ENCODE data around the gene RHBDF1. TPM values are rescaled to one million over a fixed set of nuclear protein-coding genes. Genes with fewer than 3 reads are reported as not detected.

Gene RHBDF1
- total RNA-seq, 1 experiment from 2014 or later = 60.8 TPM

GRCh38 chr16:53346-54236 lies 18.8 kb downstream of the RHBDF1 start, which contains the start of the genes POLR3K and SNRNP25 (continued):
- peak; percentile 78; the same call in 1 of the 2 replicates for TF ChIP-seq ZNF281 (CRISPR knock-in tag; IDR thresholded peaks at IDR 0.05)
- TF ChIP-seq CTCF (IDR thresholded peaks at IDR 0.05) = no peak
- TF ChIP-seq KAT7 (CRISPR knock-in tag; IDR thresholded peaks at IDR 0.05; ENCODE audit: borderline replicate concordance) = 0 out of 2 replicates have a peak, but pooled peaks have one; percentile 23
- TF ChIP-seq PRDM15 (CRISPR knock-in tag; IDR thresholded peaks at IDR 0.05) = 0 out of 2 replicates have a peak, but pooled peaks have one; percentile 24
- peak; percentile 80; the same call in 1 of the 2 replicates for TF ChIP-seq E2F1 (CRISPR knock-in tag; IDR thresholded peaks at IDR 0.05)
- TF ChIP-seq FOXP1 (CRISPR knock-in tag; IDR thresholded peaks at IDR 0.05; ENCODE audit: borderline replicate concordance) = peak; percentile 89
- TF ChIP-seq MYBL2 (CRISPR knock-in tag; IDR thresholded peaks at IDR 0.05) = peak; percentile 66
- 0 out of 2 replicates have a peak, but pooled peaks have one; percentile 31 for TF ChIP-seq TP53 (CRISPR knock-in tag; IDR thresholded peaks at IDR 0.05)
- TF ChIP-seq SMAD3 (CRISPR knock-in tag; IDR thresholded peaks at IDR 0.05; ENCODE audit: borderline replicate concordance) = peak; percentile 84; the same call in 1 of the 2 replicates
- peak; percentile 51 for TF ChIP-seq TEAD1 (CRISPR knock-in tag; IDR thresholded peaks at IDR 0.05)
- peak; percentile 86; the same call in 1 of the 2 replicates for TF ChIP-seq PREB (CRISPR knock-in tag; IDR thresholded peaks at IDR 0.05; ENCODE audit: borderline replicate concordance)
- TF ChIP-seq NR2C2 (CRISPR knock-in tag; IDR thresholded peaks at IDR 0.05) = peak; percentile 45; the same call in 1 of the 2 replicates
- TF ChIP-seq ATF2 (CRISPR knock-in tag; IDR thresholded peaks at IDR 0.05; ENCODE audit: borderline replicate concordance, low read depth) = 0 out of 2 replicates have a peak, but pooled peaks have one; percentile 46
- TF ChIP-seq NR3C1 (CRISPR knock-in tag; conservative IDR thresholded peaks at IDR 0.05; ENCODE audit: low read depth) = 0 out of 2 replicates have a peak, but pooled peaks have one; percentile 75
- peak; percentile 43; the same call in 1 of the 2 replicates for TF ChIP-seq FOXP4 (CRISPR knock-in tag; IDR thresholded peaks at IDR 0.05)
- no peak for TF ChIP-seq ZNF219 (CRISPR knock-in tag; IDR thresholded peaks at IDR 0.05; ENCODE audit: borderline replicate concordance)

All from WTC11 (cell line).